Stimulated activated CD8-positive, alpha-beta memory T cell treated with anti-CD3 and anti-CD28 coated beads, Interleukin-7, amount 100 ng/mL, for 4 hours (primary cell): ENCODE results near the gene ARHGDIA.

ENCODE experiments used
- DNase-seq, 2 donors: peaks; one replicate each; pipeline ENCODE4 v3.0.0-alpha.2; 2020; ENCODE audit warnings: low read depth in 2 of 2

The ARHGDIA gene

GRCh38 chr17:81865358-81865732 lies 5.8 kb downstream of the ARHGDIA start:
- DNase-seq: no peak

DNA sequence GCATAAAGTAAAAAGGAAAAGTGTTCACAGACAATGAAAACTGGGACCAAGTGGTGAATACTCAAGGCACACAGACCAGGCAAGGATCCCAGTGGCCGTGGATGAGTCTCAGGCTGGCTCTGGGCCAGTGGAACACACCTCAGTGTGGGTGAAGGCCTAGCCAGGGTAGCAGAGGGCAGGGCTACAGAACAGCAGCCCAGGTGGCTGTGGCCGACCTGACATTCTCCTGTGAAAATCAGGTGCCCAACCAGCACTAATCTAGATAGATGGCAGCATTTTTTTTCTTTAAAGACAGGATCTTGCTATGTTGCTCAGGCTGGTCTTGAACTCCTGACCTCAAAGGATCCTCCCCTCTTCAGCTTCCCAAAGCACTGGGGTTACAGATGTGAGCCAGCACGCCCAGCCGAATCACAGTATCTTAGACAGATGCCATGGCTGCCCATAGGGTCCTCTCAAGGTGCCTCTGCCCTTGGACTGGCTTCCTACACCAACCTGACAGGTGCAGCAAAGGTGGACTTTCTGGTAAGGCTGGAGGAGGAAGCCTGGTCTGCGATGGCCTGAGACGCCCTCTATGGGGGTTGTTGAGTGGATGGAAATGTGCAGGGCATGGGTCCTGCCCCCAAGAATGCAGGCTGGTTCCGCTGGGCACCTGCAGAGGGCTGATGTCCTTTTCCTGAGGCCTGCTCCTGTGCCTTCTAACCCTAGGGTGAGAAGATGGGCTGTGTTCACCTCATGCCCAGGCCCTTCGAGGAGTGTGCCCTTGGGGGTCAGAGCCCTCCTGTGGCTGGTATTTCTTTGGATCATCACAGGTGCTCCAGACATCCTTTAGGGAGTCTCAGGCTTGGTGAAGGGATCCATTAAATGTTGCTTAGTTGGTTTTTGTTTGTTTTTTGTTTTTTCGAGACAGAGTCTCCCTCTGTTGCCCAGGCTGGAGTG lies 7.0 kb downstream of the ARHGDIA start:
- no peak for DNase-seq

GRCh38 chr17:81863123-81863675 lies 7.9 kb downstream of the ARHGDIA start:
- no peak for DNase-seq

- DNase-seq: peak; percentile 99
Observed at GRCh38 chr17:81860756-81861568, 10.2 kb downstream of the ARHGDIA start.

DNA sequence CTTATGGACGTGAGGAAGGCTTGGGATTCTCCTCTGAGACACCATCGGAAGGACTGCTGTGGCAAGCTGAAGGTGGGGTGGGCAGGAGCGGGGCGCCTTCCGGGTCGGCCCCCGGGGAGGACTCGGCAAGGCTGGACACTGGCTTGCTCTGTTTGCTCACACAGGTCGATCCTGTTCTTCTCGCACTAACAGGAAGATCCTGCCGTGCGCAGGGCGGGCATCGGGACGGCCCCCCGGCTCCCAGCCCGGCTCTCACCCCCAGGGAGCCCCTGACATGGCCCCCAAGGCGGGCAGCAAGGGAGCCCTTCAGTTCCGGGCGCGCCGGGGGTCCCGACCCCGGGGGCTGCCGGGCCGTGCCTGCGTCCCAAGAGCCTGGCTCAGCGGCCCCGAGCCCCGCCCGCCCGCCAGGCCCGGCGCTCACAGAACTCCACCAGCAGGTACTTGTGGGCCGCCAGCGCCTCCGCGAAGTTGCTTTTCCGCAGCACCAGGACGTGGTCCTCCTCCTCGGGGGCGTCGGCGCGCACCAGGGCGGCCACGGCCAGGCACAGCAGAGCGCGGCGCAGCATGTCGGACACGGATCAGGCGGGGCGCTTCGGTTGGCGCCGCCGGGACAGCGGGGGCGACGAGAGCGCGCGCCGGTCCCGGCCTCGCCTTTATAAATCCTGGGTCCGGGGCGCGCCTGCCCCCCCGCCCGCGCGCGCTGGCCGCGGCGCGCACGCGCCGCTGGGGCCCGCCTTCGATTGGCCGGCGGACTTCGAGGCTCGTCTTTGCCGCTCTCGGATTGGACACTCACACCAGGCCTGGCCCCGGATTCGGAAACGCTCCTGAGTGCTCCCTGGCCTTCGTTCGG lies 11.0 kb downstream of the ARHGDIA start, which contains the start of gene P4HB:
Gene P4HB (minus strand): TSS at position 630 of the 850 bp plus-strand sequence. CDS start 64 bp downstream, at position 566.
- peak in 1 of 2 donors; percentile 98 for DNase-seq

DNA sequence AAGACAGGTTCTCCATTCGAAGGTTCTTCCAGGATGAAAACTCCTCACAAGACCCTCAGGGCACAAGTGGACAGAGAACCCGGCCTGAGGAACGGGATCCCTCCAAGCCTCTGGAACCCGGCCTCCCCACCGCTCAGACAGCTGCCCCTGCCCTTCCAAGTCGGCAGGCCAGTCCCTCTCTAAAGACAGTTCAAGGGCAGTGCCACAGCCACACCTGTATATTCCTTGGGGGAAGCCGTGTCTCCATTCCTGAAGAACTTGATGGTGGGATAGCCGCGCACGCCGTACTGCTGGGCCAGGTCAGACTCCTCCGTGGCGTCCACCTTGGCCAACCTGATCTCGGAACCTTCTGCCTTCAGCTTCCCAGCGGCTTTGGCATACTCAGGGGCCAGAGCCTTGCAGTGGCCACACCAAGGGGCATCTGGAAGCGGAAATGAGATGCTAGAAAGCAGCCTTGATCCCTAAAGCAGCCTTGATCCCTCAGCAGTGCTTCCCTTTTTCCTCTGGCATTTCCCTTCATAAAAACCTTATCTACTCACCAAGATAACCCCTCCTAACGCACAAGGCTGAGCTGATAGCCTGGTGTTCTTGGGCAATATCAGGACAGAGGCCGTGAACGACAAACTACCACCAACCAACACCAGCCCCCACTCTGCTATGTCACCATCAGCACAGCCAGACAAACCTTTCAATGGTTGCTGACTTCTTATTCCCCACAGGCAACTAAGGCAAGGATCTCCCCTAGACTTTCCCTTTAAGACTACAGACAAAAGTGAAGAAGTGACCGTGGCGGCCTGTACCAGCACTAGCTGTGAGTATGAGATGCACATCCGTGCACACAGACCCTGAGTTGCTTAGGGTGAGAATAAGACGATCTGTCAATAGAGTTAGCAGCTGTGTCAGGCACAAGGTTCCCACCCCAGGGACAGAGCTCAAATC lies 11.9 kb downstream of the ARHGDIA start:
- no peak for DNase-seq

GRCh38 chr17:81858170-81858966 lies 12.8 kb downstream of the ARHGDIA start:
- no peak for DNase-seq

DNA sequence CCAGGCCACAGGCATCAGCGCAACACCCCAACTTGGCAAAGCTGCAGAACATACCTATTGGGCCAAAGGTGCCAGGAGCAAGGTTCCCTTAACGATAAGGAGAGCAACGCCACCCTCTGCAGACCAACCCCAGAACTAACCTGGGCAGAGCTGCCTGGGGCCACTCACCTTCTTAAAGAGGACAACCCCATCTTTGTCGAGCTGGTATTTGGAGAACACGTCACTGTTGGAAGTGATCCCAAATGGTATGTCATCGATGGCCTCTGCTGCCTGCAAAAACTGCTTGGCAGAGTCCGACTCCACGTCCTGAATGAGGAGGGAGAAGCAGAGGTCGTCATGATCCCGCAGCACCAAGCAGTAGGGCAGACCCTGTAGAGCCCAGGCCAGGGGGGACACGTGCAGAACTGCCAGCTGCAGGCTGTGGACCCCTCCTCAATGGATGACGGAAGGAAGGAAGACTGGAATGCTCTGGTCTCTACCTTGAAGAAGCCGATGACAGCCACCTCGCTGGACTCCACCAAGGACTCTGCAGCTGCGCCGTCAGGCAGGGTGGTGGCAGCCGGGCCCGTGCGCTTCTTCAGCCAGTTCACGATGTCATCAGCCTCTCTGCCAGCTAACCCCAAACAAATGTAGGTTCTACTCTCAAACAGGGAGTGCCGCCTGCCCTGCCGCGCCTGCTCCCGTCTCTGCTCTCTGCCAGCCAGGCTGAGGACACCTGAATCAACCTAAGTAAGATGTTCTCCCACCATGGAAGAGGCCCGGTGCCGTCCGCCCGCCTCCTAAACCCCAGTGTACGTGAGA lies 16.0 kb downstream of the ARHGDIA start:
- no peak for DNase-seq

DNA sequence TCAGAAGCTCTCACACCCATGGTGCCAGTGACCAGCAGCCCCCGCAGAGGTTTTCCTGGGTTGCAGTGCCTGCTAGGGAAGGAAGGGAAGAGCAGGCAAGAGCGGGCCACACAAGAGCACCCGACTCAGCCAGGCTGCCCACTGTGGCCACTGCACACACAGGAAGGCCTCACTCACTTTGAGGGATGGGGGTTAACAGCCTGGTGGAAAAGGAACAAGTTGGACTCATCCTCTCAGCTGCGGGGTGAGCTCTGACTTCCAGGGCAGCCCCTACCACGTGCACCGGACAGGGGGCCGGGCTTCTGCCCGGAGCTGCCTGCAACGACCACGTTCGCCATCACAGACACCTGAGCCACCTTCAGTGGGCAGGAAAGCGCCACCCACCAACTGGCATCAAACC lies 18.9 kb downstream of the ARHGDIA start:
- no peak for DNase-seq

DNA sequence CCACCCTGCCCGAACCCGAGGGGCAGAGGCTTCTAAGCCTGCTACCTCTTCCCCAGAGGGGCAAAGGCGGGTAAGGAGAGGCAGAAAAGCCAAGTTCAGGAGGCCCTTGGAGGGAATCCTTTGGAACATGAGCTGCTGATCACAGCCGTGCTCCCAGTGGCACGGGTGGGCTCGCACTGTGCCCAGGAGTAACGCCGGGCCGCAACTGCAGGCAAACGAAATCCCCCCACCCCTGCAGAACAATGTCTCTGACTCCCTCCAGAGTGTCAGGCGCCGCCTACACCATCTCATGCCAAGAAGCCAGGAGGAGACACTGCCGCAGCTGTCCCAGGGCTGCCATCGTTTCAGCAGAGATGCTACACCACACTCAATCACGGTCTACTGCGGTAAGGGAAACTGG lies 19.7 kb downstream of the ARHGDIA start:
- no peak for DNase-seq

- DNase-seq: no peak
Observed at GRCh38 chr17:81849457-81849856, 21.7 kb downstream of the ARHGDIA start.

GRCh38 chr17:81846743-81847689 lies 24.1 kb downstream of the ARHGDIA start:
- DNase-seq: no peak

- DNase-seq: no peak
Observed at GRCh38 chr17:81845881-81846742, 25.0 kb downstream of the ARHGDIA start.

- no peak for DNase-seq
Observed at GRCh38 chr17:81845361-81845760, 25.8 kb downstream of the ARHGDIA start.

DNA sequence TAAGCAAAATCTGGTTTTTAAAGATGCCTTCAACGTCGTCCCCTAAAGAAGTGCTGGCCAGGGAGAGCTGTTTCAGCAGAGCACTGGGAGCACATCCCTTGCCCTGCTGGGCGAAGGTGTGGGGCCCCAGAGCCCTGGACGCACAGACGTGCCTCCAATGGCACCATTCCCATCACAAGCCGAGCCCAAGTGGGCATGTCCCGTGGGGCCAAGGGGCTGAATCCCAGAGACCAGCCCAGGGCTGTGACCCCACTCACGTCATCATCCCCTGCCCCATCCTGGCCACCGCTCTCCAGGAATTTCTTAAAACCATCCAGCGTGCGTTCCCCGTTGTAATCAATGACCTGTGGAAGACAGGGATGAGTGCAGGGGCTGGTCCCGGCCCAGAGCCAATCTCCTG lies 26.2 kb downstream of the ARHGDIA start:
- no peak for DNase-seq

GRCh38 chr17:81844327-81844851 lies 26.7 kb downstream of the ARHGDIA start:
- no peak for DNase-seq
